ENCODE results near the gene ACTL7A. TPM values are rescaled to one million over a fixed set of nuclear protein-coding genes. Genes with fewer than 3 reads are reported as not detected.

Gene ACTL7A
- under 1 TPM in 7 of 8 experiments, not detected in 1; 0.05 to 0.73 (median 0.25) TPM for total RNA-seq

- in situ Hi-C loops (cut with MboI; ENCODE audit: low pct_unique_long_range_greater_than_20kb in 2 of 9, low sequenced_read_pairs in 9 of 9, unreplicated experiment in 9 of 9): loop anchor here in 1 of 9 experiments (25.0 kb wide), 1 partner anchor 100 kb away; no protein-coding TSS in a partner anchor
These were observed at the start of gene ACTL7A for GRCh38 chr9:108861997-108862396. TSS of gene ACTL7A (plus strand) at chr9:108862266. CDS start at chr9:108862323, 57 bp downstream.

GRCh38 chr9:108812396-108813025, 49.6 kb upstream of the ACTL7A start:
- ATAC-seq (replicated peaks in 6 of 8): no peak
- no peaks in the 10 kb centered on the region for H3K4me1 ChIP-seq (replicated peaks in 1 of 2)
- no peak overlapping the region for H3K4me3 ChIP-seq
- 42 to 92% (median 64%) methylated on average over 1 to 6 of the region's 8 CpGs; no CpG with 5 or more reads in 3 of the 10 experiments for WGBS, 10 experiments
- in situ Hi-C loops (cut with MboI; ENCODE audit: low pct_unique_long_range_greater_than_20kb in 2 of 9, low sequenced_read_pairs in 9 of 9, unreplicated experiment in 9 of 9): no loop called here
- H3K27ac ChIP-seq: no peak overlapping the region

More at GRCh38 chr9:108861997-108862396, at the start of gene ACTL7A:
- H3K4me3 ChIP-seq: no peak within 1 kb of the TSS
- no peaks in the 10 kb centered on the region for H3K4me1 ChIP-seq (replicated peaks in 1 of 2)
- no peak within 1 kb of the TSS for H3K27ac ChIP-seq
- 69 to 100% (median 100%) methylated on average over 1 to 2 of the region's 3 CpGs; no CpG with 5 or more reads in 1 of the 10 experiments for WGBS, 10 experiments
- ATAC-seq (replicated peaks in 6 of 8): peak in 1 of 8 experiments; percentile 28

- ATAC-seq (replicated peaks in 6 of 8): peak in 5 of 8 experiments; percentile 38 to 99 (median 90)
- no peak overlapping the region for H3K4me3 ChIP-seq
- 66 to 92% (median 78%) methylated on average over 1 to 2 of the region's 2 CpGs; no CpG with 5 or more reads in 4 of the 10 experiments for WGBS, 10 experiments
- in situ Hi-C loops (cut with MboI; ENCODE audit: low pct_unique_long_range_greater_than_20kb in 2 of 9, low sequenced_read_pairs in 9 of 9, unreplicated experiment in 9 of 9): no loop called here
- no peaks in the 10 kb centered on the region for H3K4me1 ChIP-seq (replicated peaks in 1 of 2)
- H3K27ac ChIP-seq: no peak overlapping the region
These were observed 48.0 kb upstream of the ACTL7A start for GRCh38 chr9:108813951-108814601.

GRCh38 chr9:108815156-108815555, 46.9 kb upstream of the ACTL7A start:
- Histone ChIP-seq H3K4me3 (no peak overlapping the region), H3K4me1 (replicated peaks in 1 of 2) (no peaks in the 10 kb centered on the region), H3K27ac (no peak overlapping the region)
- no peak for ATAC-seq (replicated peaks in 6 of 8)
- in situ Hi-C loops (cut with MboI; ENCODE audit: low pct_unique_long_range_greater_than_20kb in 2 of 9, low sequenced_read_pairs in 9 of 9, unreplicated experiment in 9 of 9): no loop called here
- WGBS, 10 experiments: 42 to 100% (median 85%) methylated on average over 1 to 3 of the region's 3 CpGs; no CpG with 5 or more reads in 2 of the 10 experiments

GRCh38 chr9:108816037-108816436, 46.0 kb upstream of the ACTL7A start:
- Histone ChIP-seq H3K27ac (no peak overlapping the region), H3K4me1 (replicated peaks in 1 of 2) (no peaks in the 10 kb centered on the region), H3K4me3 (no peak overlapping the region)
- no peak for ATAC-seq (replicated peaks in 6 of 8)
- 19 to 100% (median 60%) methylated on average over 1 to 9 of the region's 10 CpGs; no CpG with 5 or more reads in 5 of the 10 experiments for WGBS, 10 experiments
- in situ Hi-C loops (cut with MboI; ENCODE audit: low pct_unique_long_range_greater_than_20kb in 2 of 9, low sequenced_read_pairs in 9 of 9, unreplicated experiment in 9 of 9): no loop called here

- Histone ChIP-seq H3K4me3 (no peak overlapping the region), H3K27ac (no peak overlapping the region), H3K4me1 (replicated peaks in 1 of 2) (no peaks in the 10 kb centered on the region)
- in situ Hi-C loops (cut with MboI; ENCODE audit: low pct_unique_long_range_greater_than_20kb in 2 of 9, low sequenced_read_pairs in 9 of 9, unreplicated experiment in 9 of 9): no loop called here
- WGBS, 10 experiments: 10 to 90% (median 72%) methylated on average over 1 to 2 of the region's 3 CpGs; no CpG with 5 or more reads in 2 of the 10 experiments
- no peak for ATAC-seq (replicated peaks in 6 of 8)
These were observed 38.2 kb upstream of the ACTL7A start for GRCh38 chr9:108823829-108824228.

GRCh38 chr9:108830272-108830671, 31.8 kb upstream of the ACTL7A start:
- peak in 1 of 8 experiments; percentile 31 for ATAC-seq (replicated peaks in 6 of 8)
- in situ Hi-C loops (cut with MboI; ENCODE audit: low pct_unique_long_range_greater_than_20kb in 2 of 9, low sequenced_read_pairs in 9 of 9, unreplicated experiment in 9 of 9): no loop called here
- Histone ChIP-seq H3K4me1 (replicated peaks in 1 of 2) (no peaks in the 10 kb centered on the region), H3K4me3 (no peak overlapping the region), H3K27ac (no peak overlapping the region)
- WGBS, 10 experiments: 40 to 100% (median 84%) methylated on average over 1 to 2 of the region's 2 CpGs; no CpG with 5 or more reads in 2 of the 10 experiments

GRCh38 chr9:108831496-108832178, 30.4 kb upstream of the ACTL7A start:
- H3K27ac ChIP-seq: no peak overlapping the region
- peak in 3 of 8 experiments; percentile 83 to 92 (median 84) for ATAC-seq (replicated peaks in 6 of 8)
- in situ Hi-C loops (cut with MboI; ENCODE audit: low pct_unique_long_range_greater_than_20kb in 2 of 9, low sequenced_read_pairs in 9 of 9, unreplicated experiment in 9 of 9): no loop called here
- no peaks in the 10 kb centered on the region for H3K4me1 ChIP-seq (replicated peaks in 1 of 2)
- WGBS, 10 experiments: 33 to 100% (median 88%) methylated on average over 1 of the region's 1 CpG; no CpG with 5 or more reads in 4 of the 10 experiments
- no peak overlapping the region for H3K4me3 ChIP-seq

GRCh38 chr9:108832179-108832500, 29.9 kb upstream of the ACTL7A start:
- WGBS, 10 experiments: 90 to 92% methylated on average over 2 to 3 of the region's 3 CpGs; no CpG with 5 or more reads in 8 of the 10 experiments
- Histone ChIP-seq H3K4me3 (no peak overlapping the region), H3K27ac (no peak overlapping the region), H3K4me1 (replicated peaks in 1 of 2) (no peaks in the 10 kb centered on the region)
- ATAC-seq (replicated peaks in 6 of 8): no peak
- in situ Hi-C loops (cut with MboI; ENCODE audit: low pct_unique_long_range_greater_than_20kb in 2 of 9, low sequenced_read_pairs in 9 of 9, unreplicated experiment in 9 of 9): no loop called here

- peak in 1 of 8 experiments; percentile 13 for ATAC-seq (replicated peaks in 6 of 8)
- WGBS, 10 experiments: 0 to 81% (median 48%) methylated on average over 1 to 4 of the region's 4 CpGs; no CpG with 5 or more reads in 2 of the 10 experiments
- in situ Hi-C loops (cut with MboI; ENCODE audit: low pct_unique_long_range_greater_than_20kb in 2 of 9, low sequenced_read_pairs in 9 of 9, unreplicated experiment in 9 of 9): no loop called here
- H3K27ac ChIP-seq: no peak overlapping the region
- H3K4me3 ChIP-seq: no peak overlapping the region
- no peaks in the 10 kb centered on the region for H3K4me1 ChIP-seq (replicated peaks in 1 of 2)
These were observed 27.0 kb upstream of the ACTL7A start for GRCh38 chr9:108834959-108835665.

- Histone ChIP-seq H3K4me3 (no peak overlapping the region), H3K27ac (no peak overlapping the region), H3K4me1 (replicated peaks in 1 of 2) (no peaks in the 10 kb centered on the region)
- peak in 2 of 8 experiments; percentile 23 to 40 for ATAC-seq (replicated peaks in 6 of 8)
- WGBS, 10 experiments: 0 to 100% (median 65%) methylated on average over 1 to 6 of the region's 7 CpGs
- in situ Hi-C loops (cut with MboI; ENCODE audit: low pct_unique_long_range_greater_than_20kb in 2 of 9, low sequenced_read_pairs in 9 of 9, unreplicated experiment in 9 of 9): no loop called here
These were observed 26.2 kb upstream of the ACTL7A start for GRCh38 chr9:108835831-108836230.

GRCh38 chr9:108836319-108836718, 25.7 kb upstream of the ACTL7A start:
- Histone ChIP-seq H3K4me3 (no peak overlapping the region), H3K27ac (no peak overlapping the region), H3K4me1 (replicated peaks in 1 of 2) (no peaks in the 10 kb centered on the region)
- in situ Hi-C loops (cut with MboI; ENCODE audit: low pct_unique_long_range_greater_than_20kb in 2 of 9, low sequenced_read_pairs in 9 of 9, unreplicated experiment in 9 of 9): no loop called here
- 82 to 100% (median 93%) methylated on average over 2 to 7 of the region's 9 CpGs; no CpG with 5 or more reads in 3 of the 10 experiments for WGBS, 10 experiments
- ATAC-seq (replicated peaks in 6 of 8): no peak

Measured in motor neuron (in vitro differentiated cells).